Stimulated activated CD4-positive, alpha-beta T cell treated with anti-CD3 and anti-CD28 coated beads, Interleukin-4, amount 100 ng/mL, for 4 hours (primary cell): Measurements from ENCODE around the gene SETDB2.

Source experiments
- DNase-seq, 2 experiments: peaks; one replicate each; pipeline ENCODE4 v3.0.0-alpha.2; 2020

Gene SETDB2

DNA sequence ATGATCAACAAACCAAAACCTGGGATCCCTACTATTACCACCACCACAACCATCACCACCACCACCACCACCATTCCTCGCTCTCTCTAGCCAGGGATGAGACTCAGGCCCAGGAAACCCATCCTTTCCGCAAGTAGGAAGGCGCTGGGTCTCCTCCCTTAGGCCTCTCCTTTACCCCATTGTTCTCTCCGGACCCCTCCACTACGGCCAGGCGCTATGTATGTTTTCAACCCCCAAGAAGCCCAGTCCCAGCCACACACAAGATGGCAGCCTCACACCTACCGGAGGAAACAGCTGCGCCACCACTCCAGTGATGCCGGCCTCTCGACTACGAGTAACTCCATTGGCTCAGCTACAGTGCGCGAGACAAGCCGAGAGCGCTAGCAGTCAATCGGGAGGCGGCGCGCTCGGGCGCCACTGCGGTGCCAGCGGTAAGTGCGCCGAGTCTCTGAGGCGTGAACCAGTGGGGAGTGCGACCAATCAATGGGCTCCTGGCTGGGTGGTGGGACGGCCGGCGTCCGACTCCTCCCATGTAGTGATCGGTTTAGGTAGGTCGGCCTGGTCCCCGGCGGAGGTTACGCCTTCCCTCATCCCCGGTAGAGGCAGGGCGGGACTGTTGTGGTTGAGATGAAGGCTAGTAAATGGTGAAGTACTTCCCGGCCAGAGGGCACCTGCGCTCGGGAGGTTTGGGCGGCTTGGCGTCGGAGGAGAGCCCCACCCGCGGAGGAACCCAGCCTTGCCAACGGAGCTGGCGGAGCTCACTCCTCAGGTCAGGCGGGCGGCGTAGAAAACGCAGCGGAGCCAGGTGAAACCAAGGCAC, at the start of gene SETDB2, which contains the start of gene CAB39L:
Gene SETDB2, plus strand, starts transcription at position 571 of the 820 bp plus-strand sequence. CDS start 7,620 bp downstream, outside the sequence.
Gene CAB39L, minus strand, starts transcription at position 361 of the 820 bp plus-strand sequence. CDS start 61,154 bp downstream, outside the sequence.
- peak; percentile 96 to 99 for DNase-seq

DNA sequence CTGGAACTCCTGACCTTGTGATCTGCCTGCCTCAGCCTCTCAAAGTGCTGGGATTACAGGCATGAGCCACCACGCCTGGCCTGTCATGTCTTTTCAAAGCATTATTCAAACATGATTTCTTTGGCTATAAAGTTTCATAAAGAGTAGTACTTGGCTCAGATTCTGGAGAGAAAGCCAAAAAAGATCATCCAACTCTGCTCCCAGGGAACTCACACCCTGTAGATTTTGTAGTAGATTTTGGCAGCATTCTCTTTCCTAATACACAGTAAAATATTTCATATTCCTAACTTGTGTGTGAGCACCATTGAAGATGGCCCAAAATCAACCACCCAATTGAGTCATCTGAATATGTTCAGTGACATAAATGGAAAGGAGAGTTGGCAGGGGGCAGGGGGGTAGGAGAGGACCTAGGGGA, 48.6 kb upstream of the SETDB2 start:
- DNase-seq = no peak

GRCh38 chr13:49395878-49396380, 48.1 kb upstream of the SETDB2 start:
- no peak for DNase-seq

- no peak for DNase-seq
These were observed 44.1 kb upstream of the SETDB2 start for GRCh38 chr13:49399801-49400472.

DNA sequence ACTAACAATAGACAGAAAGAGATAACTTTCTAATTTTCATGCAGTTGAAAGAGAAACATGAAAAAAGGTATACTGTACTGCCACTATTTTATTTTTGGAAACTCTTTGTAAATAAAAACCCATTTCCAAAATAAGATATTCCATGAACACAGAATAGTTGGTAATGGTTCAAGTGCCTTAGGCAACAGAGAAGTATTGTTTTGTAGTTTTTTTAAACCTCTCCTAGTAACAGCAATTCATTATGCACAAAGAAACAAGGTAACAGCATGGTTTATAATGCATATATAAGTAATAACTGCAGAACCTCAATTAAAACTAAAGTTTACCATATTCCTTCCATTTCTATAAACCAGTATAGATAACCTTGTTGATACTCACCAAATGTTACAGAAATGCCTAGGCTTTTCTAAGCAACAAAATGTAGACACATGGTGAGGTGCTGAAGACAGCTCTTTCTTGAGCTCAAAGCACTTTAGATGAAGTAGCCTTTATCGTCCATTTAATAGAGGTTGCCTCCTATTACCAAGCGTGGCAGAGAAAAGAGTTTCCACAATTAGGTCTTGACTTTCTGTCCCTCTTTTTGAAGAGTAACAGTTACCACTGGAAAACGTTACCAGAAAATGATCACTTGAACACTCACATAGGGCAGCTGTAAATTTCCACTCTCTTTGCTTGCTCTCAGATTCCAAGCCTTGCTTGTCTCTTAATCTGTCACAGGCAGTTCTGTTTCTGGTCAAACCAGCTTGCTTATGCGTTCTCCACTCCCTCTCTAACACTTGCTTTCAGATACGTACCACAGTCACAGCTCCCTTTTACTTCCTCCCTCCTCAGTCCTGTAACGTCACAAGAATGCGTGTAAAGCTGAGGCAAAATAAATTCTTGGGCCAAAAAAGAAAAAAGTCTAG, 43.1 kb upstream of the SETDB2 start:
- no peak for DNase-seq

- no peak for DNase-seq
These were observed 39.9 kb upstream of the SETDB2 start for GRCh38 chr13:49403996-49404702.

GRCh38 chr13:49404703-49405020, 39.4 kb upstream of the SETDB2 start:
- no peak for DNase-seq

- no peak for DNase-seq
These were observed 37.0 kb upstream of the SETDB2 start for GRCh38 chr13:49407068-49407467.

DNA sequence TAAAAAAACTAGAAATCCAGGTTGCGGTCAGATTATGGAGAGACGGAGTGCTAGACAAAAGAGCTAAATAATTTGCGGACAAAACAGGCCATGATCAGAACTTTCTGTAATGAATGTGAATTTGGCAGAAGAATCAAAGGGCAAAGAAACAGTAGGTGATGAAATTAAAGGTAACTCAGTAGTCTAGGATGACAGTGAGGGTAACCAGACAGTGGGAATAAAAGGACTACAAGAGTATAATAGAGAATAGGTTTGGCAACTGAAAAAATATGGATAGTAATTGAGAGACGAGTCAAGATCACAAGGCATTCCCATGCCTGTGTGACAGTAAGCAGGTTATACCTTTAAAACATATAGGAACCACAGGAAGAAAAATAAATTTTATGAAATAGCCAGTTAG, 36.1 kb upstream of the SETDB2 start:
- no peak for DNase-seq

DNA sequence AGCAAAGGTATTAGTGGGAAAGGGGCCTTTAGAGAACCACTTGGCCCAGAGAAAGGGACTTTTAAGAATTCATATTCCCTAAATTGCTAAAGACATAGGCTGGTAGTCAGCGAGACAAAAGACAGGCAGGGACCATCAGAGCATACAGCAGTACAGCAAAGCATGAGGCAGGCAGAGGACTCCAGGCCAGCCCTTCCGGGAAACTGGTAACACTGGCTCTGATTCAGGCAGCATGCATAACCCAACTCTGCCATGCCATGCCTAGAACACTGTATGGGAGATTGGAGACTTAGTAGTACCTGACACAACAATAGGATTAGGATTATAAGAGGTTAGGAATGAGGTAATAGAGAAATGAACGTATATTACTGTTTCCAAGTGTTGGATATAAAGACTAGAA, 35.1 kb upstream of the SETDB2 start:
- no peak for DNase-seq

DNA sequence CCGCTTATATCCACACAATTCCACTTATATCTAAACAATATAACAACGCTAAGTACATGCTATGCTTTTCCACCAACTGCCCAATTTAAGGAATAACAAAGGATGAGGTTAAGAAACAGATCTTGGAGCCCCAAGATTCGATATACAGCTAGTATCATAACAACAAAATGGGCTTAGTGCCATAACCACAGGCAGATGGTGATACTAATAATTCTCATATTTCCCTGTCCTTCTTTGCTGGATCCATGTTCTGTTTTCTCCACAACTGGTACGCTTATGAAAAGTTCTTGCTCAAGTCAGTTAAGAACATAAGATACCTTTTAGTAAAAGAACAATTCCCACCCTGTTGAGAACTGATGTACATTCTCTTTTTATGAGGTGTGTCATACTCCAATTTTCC, 34.1 kb upstream of the SETDB2 start:
- DNase-seq = no peak

DNA sequence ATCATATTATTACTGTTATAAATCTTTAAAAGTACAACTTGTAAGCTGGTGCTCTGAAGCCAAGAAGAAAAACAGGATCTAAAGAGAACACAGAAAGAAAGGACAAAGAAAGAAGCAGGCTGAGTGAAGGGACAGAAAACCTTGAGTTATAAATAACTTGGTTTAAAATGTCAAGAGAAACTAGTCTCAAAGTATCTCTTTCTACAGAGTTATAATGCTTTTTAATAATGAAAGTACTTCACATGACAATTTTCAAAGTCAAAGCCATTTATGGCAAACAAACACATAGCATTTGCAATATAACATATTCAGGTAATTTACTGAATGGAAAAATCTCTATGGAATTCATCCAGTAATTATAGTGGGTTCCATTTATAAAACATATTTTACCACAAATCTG, 33.6 kb upstream of the SETDB2 start:
- no peak for DNase-seq

GRCh38 chr13:49411353-49411752, 32.7 kb upstream of the SETDB2 start:
- DNase-seq = no peak

- DNase-seq = no peak
These were observed 31.3 kb upstream of the SETDB2 start for GRCh38 chr13:49412749-49413148.

GRCh38 chr13:49417161-49417560, 26.9 kb upstream of the SETDB2 start:
- no peak for DNase-seq

DNA sequence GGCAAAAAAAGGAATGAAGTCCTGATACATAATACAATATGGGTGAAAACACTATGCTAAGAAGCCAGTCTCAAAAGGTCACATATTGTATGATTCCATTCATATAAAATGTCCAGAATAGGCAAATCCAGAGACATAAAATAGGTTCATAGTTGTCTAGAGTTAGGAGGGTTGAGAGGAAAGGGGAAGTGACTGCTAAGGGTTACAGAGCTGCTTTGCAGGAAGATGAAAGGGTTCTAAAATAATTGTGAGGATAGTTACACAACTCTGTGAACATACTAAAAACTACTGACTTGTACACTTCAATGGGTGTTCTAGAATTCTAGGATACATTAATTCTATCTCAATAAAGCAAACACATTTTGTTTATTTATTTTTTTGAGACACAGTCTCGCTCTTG, 25.9 kb upstream of the SETDB2 start:
- DNase-seq = no peak

DNA sequence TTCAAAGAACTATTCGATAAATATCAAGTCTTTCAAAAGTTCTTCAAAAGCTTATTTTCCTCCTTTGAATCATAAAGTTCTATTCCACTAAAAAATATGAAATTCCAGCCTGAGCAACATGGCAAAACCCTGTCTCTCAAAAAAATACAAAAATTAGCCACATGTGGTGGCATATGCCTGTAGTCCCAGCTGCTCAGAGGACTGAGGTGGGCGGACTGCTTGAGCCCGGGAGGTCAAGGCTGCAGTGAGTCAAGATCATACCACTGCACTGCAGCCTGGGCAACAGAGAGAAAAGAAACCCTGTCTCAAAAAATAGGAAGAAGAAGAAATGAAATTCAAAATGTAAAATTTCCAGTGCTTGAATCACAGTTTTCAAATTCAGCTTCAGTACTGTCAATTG, 24.8 kb upstream of the SETDB2 start:
- no peak for DNase-seq

DNA sequence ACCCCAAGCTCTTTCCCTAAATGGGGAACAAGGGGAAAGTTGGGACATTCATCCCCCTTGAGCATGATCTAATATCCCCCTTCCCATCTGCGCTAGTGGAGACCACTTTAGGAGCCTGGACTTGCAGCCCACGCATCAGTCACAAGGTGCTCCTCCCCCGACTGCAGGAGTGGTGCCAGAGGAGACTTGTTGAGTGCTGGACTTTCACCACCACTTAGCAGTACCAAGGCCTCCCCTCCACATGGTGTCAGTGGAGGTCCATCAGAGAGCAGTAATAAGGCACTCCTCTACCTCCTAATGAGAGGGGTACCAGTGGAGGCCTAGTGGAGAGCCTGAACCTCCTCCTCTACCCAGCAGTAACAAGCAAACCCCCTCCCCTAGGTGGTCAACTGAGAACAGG, 22.7 kb upstream of the SETDB2 start:
- DNase-seq = peak in 1 of 2 experiments; percentile 11

GRCh38 chr13:49424011-49424560, 20.0 kb upstream of the SETDB2 start:
- DNase-seq = no peak

DNA sequence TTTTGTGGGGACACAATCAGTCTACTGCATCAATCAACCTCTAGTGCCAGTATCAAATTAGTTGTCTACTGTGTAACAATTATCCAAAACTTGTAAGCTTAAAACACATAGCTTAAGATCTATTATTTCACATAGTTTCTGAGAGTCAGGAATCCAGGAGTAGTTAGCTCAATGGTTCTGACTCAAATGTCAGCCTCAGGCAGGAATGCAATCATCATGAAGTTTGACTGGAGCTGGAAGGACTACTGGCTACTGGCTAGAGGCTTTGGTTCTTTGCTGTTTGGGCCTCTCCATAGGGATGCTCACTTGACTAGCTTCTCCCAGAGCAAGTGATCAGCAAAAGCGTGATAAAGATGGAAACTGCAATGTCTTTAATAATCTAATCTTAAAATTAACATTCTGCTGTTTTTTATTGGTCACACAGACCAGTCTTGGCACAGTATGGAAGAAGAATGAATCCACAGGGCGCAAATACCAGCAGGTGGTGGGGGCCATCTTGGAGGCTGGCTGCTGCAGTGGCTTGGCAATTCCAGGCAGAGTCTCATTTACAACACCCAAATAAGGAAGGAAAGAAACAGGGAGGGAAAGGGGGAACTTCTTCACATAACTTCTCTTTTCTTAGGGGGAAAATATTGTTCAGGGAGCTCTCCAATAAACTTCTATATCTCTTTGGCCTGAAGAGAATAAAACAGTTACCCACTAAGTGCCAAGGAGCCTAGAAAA, 15.9 kb upstream of the SETDB2 start:
- DNase-seq = no peak

GRCh38 chr13:49429121-49429520, 15.0 kb upstream of the SETDB2 start:
- DNase-seq = no peak
